Thyroid gland (tissue), 4 donors: ENCODE data around the gene CDC14A.

Experiments
- POLR2A ChIP-seq, 2 donors: fragments of 450-650 bp; IDR thresholded peaks; one replicate each; pipeline ENCODE4 v1.6.1; 2017; ENCODE audit warnings: antibody characterized with exemption in 2 of 2, mild to moderate bottlenecking in 2 of 2, moderate library complexity in 1 of 2
- TF ChIP-seq, protein P1 (sequence below), 6 experiments: fragments of 200-600 bp in 3 of 6; fragments of 450-650 bp in 3 of 6; sonication (generic) in 3 of 6; IDR thresholded peaks; one replicate each; pipeline ENCODE4 v1.5.1; 2016 to 2019; ENCODE audit warnings: antibody characterized with exemption in 6 of 6, mild to moderate bottlenecking in 2 of 6, inconsistent platforms in 1 of 6, moderate library complexity in 1 of 6

DNA sequence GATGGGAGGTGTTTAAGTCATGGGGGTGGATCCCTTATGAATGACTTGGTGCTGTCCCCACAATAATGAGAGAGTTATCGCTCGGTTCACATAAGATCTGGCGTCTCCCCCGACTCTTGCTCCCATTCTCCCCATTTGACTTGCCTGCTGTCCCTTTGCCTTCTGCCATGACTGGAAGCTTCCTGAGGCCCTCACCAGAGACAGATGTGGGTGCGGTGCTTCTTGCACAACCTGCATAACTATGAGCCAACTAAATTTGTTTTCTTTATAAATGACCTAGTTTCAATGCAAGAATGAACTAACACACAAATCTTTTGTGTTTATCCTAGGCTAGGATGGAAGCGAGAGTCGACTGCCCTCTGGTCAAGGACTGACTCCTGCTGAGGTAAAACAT is 31.2 kb upstream of the CDC14A start:
- TF ChIP-seq, protein P1, sequence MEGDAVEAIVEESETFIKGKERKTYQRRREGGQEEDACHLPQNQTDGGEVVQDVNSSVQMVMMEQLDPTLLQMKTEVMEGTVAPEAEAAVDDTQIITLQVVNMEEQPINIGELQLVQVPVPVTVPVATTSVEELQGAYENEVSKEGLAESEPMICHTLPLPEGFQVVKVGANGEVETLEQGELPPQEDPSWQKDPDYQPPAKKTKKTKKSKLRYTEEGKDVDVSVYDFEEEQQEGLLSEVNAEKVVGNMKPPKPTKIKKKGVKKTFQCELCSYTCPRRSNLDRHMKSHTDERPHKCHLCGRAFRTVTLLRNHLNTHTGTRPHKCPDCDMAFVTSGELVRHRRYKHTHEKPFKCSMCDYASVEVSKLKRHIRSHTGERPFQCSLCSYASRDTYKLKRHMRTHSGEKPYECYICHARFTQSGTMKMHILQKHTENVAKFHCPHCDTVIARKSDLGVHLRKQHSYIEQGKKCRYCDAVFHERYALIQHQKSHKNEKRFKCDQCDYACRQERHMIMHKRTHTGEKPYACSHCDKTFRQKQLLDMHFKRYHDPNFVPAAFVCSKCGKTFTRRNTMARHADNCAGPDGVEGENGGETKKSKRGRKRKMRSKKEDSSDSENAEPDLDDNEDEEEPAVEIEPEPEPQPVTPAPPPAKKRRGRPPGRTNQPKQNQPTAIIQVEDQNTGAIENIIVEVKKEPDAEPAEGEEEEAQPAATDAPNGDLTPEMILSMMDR (IDR thresholded peaks at IDR 0.05), result no peak
- no peak for TF ChIP-seq POLR2A (IDR thresholded peaks at IDR 0.05)
